HG03039 (cell line): ENCODE measurements around the gene CYB5D1.

Experiments used
- ATAC-seq: cut with Tn5 transposase; IDR thresholded peaks from one replicate; pipeline ENCODE4 v1.9.1; 2021; ENCODE audit warnings: mild to moderate bottlenecking, moderate library complexity; ENCODE audit not compliant: unreplicated experiment

CYB5D1 gene

GRCh38 chr17:7833795-7834541, 23.8 kb upstream of the CYB5D1 start, which contains the start of gene KDM6B:
Gene KDM6B, plus strand, starts transcription at chr17:7834217. Its CDS starts 11,338 bp downstream, at chr17:7845555.
- peak; percentile 36 for ATAC-seq

- ATAC-seq: no peak
Observed at GRCh38 chr17:7834542-7834956, 23.3 kb upstream of the CYB5D1 start.

GRCh38 chr17:7834957-7835813, 22.6 kb upstream of the CYB5D1 start:
- ATAC-seq: peak; percentile 39

- ATAC-seq: peak; percentile 26
Observed at GRCh38 chr17:7835814-7836595, 21.8 kb upstream of the CYB5D1 start.

GRCh38 chr17:7836596-7837407, 21.0 kb upstream of the CYB5D1 start:
- no peak for ATAC-seq

GRCh38 chr17:7837408-7838088, 20.3 kb upstream of the CYB5D1 start:
- no peak for ATAC-seq

- no peak for ATAC-seq
Observed at GRCh38 chr17:7838090-7839075, 19.4 kb upstream of the CYB5D1 start.

- ATAC-seq: no peak
Observed at GRCh38 chr17:7839190-7839875, 18.5 kb upstream of the CYB5D1 start.

- no peak for ATAC-seq
Observed at GRCh38 chr17:7839876-7840261, 17.9 kb upstream of the CYB5D1 start.

GRCh38 chr17:7840441-7840840, 17.4 kb upstream of the CYB5D1 start:
- ATAC-seq: no peak

- no peak for ATAC-seq
Observed at GRCh38 chr17:7840875-7841274, 16.9 kb upstream of the CYB5D1 start.

GRCh38 chr17:7841396-7841914, 16.3 kb upstream of the CYB5D1 start:
- ATAC-seq: peak; percentile 8

GRCh38 chr17:7841915-7842379, 15.9 kb upstream of the CYB5D1 start:
- ATAC-seq: peak; percentile 24

GRCh38 chr17:7842380-7843256, 15.2 kb upstream of the CYB5D1 start:
- ATAC-seq: peak; percentile 25

GRCh38 chr17:7843257-7843535, 14.6 kb upstream of the CYB5D1 start:
- no peak for ATAC-seq

GRCh38 chr17:7843536-7844291, 14.1 kb upstream of the CYB5D1 start:
- no peak for ATAC-seq
